ENCODE measurements around the gene CES2.

DNA sequence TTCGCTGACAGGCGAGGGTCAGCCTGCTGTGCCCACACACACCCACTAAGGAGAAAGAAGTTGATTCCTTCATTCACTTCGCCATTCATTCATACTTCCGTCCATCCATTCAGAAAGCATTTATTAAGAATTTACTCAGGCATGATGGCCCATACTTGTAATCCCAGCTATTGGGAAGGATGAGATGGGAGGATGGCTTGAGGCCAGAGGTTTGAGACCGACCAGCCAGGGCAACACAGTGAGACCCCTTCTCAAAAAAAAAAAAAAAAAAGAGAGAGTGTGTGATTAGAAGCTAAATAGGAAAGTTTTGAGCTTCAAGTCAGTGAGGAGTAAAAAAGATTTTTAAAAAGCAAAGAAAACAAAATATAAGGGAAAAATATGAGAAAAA, 8.7 kb downstream of the CES2 start:
- TF ChIP-seq RAD21 (IDR thresholded peaks at IDR 0.05; ENCODE audit: low read length) (no peak), REST (IDR thresholded peaks at IDR 0.05; ENCODE audit: low read depth, low read length) (no peak), TAF1 (IDR thresholded peaks at IDR 0.05; ENCODE audit: borderline replicate concordance, low read depth, low read length) (no peak), SIN3A (IDR thresholded peaks at IDR 0.05; ENCODE audit: borderline replicate concordance, low read depth, low read length) (no peak), EP300 (IDR thresholded peaks at IDR 0.05; ENCODE audit: borderline replicate concordance in 1 of 2, low read depth in 1 of 2, low read length in 1 of 2) (no peak), RFX5 (IDR thresholded peaks at IDR 0.05; ENCODE audit: low read length) (no peak), GABPA (IDR thresholded peaks at IDR 0.05; ENCODE audit: low read depth) (no peak), CHD2 (IDR thresholded peaks at IDR 0.05; ENCODE audit: low read length, partially characterized antibody) (no peak), POLR2AphosphoS5 (IDR thresholded peaks at IDR 0.05; ENCODE audit: low read depth, low read length) (no peak), MEF2A (IDR thresholded peaks at IDR 0.05; ENCODE audit: borderline replicate concordance, low read depth) (no peak)
- TF ChIP-seq, protein P1, sequence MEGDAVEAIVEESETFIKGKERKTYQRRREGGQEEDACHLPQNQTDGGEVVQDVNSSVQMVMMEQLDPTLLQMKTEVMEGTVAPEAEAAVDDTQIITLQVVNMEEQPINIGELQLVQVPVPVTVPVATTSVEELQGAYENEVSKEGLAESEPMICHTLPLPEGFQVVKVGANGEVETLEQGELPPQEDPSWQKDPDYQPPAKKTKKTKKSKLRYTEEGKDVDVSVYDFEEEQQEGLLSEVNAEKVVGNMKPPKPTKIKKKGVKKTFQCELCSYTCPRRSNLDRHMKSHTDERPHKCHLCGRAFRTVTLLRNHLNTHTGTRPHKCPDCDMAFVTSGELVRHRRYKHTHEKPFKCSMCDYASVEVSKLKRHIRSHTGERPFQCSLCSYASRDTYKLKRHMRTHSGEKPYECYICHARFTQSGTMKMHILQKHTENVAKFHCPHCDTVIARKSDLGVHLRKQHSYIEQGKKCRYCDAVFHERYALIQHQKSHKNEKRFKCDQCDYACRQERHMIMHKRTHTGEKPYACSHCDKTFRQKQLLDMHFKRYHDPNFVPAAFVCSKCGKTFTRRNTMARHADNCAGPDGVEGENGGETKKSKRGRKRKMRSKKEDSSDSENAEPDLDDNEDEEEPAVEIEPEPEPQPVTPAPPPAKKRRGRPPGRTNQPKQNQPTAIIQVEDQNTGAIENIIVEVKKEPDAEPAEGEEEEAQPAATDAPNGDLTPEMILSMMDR (IDR thresholded peaks at IDR 0.05): no peak
- TF ChIP-seq, protein P2, sequence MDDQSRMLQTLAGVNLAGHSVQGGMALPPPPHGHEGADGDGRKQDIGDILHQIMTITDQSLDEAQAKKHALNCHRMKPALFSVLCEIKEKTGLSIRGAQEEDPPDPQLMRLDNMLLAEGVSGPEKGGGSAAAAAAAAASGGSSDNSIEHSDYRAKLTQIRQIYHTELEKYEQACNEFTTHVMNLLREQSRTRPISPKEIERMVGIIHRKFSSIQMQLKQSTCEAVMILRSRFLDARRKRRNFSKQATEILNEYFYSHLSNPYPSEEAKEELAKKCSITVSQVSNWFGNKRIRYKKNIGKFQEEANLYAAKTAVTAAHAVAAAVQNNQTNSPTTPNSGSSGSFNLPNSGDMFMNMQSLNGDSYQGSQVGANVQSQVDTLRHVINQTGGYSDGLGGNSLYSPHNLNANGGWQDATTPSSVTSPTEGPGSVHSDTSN (IDR thresholded peaks at IDR 0.05): no peak

Data from SK-N-SH (cell line).